ENCODE measurements around the gene AP1B1. TPM values are rescaled to one million over a fixed set of nuclear protein-coding genes. Genes with fewer than 3 reads are reported as not detected.
A peak's percentile ranks its signal among the peaks of the same experiment; 100 is the strongest.
"Not testable (repeated sequence)": the region's sequence is repeated elsewhere in the genome, so short reads cannot be mapped to it uniquely, and the experiment has no call there.

The AP1B1 gene
- total and polyA plus RNA-seq, 2 donors (not counting 1 experiment from before 2014, with no cell fraction given): 139 to 174 TPM

DNA sequence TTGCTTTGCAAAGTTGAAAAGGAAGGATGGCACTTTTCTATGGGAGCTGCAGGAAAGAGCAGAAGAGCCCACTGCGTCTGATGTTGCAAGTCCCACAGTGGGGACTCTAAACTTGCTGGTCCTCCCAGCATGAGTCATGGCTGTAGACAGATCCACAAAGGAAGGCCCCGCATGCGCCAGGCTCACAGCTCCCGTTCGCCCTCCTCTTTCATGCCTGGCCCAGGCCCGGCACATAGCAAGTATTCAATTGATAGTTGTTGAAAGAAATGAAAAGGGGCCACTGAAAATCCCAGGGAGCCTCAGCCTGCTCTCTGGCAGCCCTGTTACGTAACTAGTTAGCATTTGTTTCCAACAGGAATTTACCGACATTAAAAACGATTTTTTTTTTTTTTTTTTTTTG, 18.9 kb downstream of the AP1B1 start:
- DNase-seq: no peak
- Histone ChIP-seq H3K36me3 (replicated peaks in 1 of 2; ENCODE audit: control extremely low read depth in 1 of 2, control insufficient read depth in 1 of 2, extremely low read depth in 1 of 2, insufficient read depth in 2 of 2, low read length in 1 of 2) (peaks cover 1 to 42% of the 10 kb centered on the region in 2 experiments), H3K9ac (ENCODE audit: low read length) (no peak overlapping the region), H3K4me2 (replicated peaks; ENCODE audit: low read depth, low read length, poor library complexity, severe bottlenecking) (no peak overlapping the region), H3K27me3 (replicated peaks in 1 of 4; ENCODE audit: control extremely low read depth in 1 of 4, control insufficient read depth in 3 of 4, insufficient read depth in 4 of 4, low read length in 3 of 4) (no peaks in the 10 kb centered on the region), H3K27ac (ENCODE audit: low read length in 2 of 2) (no peak overlapping the region), H3K79me2 (ENCODE audit: control insufficient read depth, insufficient read depth, low read length) (peaks cover 91% of the 10 kb centered on the region), H3K9me3 (ENCODE audit: control extremely low read depth in 1 of 3, control insufficient read depth in 2 of 3, insufficient read depth in 1 of 3, low read length in 2 of 3) (no peaks in the 10 kb centered on the region), H3K4me3 (ENCODE audit: control extremely low read depth in 1 of 5, extremely low read depth in 1 of 5, insufficient read depth in 1 of 5, low read depth in 2 of 5, low read length in 4 of 5) (no peak overlapping the region), H4K20me1 (ENCODE audit: control insufficient read depth, insufficient read depth, low read length, poor library complexity, severe bottlenecking) (peaks cover 61% of the 10 kb centered on the region), H2AFZ (ENCODE audit: insufficient read depth, low read depth, low read length, poor library complexity, severe bottlenecking) (no peak overlapping the region), H3K4me1 (ENCODE audit: control insufficient read depth in 2 of 2, insufficient read depth in 2 of 2, low read length in 2 of 2) (peaks cover 39 to 48% of the 10 kb centered on the region in 2 donors)
- no peak overlapping the region for H3K4me3 Mint-ChIP-seq
- intact Hi-C loops (cut with micrococcal nuclease): no loop called here
- TF ChIP-seq EZH2 (IDR thresholded peaks at IDR 0.05; ENCODE audit: borderline replicate concordance, insufficient read depth, low read depth, low read length, poor library complexity, severe bottlenecking): no peak
- TF ChIP-seq, protein P1, sequence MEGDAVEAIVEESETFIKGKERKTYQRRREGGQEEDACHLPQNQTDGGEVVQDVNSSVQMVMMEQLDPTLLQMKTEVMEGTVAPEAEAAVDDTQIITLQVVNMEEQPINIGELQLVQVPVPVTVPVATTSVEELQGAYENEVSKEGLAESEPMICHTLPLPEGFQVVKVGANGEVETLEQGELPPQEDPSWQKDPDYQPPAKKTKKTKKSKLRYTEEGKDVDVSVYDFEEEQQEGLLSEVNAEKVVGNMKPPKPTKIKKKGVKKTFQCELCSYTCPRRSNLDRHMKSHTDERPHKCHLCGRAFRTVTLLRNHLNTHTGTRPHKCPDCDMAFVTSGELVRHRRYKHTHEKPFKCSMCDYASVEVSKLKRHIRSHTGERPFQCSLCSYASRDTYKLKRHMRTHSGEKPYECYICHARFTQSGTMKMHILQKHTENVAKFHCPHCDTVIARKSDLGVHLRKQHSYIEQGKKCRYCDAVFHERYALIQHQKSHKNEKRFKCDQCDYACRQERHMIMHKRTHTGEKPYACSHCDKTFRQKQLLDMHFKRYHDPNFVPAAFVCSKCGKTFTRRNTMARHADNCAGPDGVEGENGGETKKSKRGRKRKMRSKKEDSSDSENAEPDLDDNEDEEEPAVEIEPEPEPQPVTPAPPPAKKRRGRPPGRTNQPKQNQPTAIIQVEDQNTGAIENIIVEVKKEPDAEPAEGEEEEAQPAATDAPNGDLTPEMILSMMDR (IDR thresholded peaks at IDR 0.05): no peak
- no peak overlapping the region for H3K27ac Mint-ChIP-seq
- WGBS (ENCODE audit: insufficient coverage): 85% methylated on average over 5 of the region's 9 CpGs
- no peaks in the 10 kb centered on the region for H3K9me3 Mint-ChIP-seq (ENCODE audit: insufficient read depth)
- no peak for ATAC-seq (ENCODE audit: low read depth)
- ChIA-PET POLR2A (interaction anchor here (0.5 to 1.3 kb wide), 2 partner anchors 16 to 89 kb away, joined by 5 to 6 read pairs; no protein-coding TSS in a partner anchor), CTCF (no interaction called here)
- peaks cover 69% of the 10 kb centered on the region for H3K4me1 Mint-ChIP-seq
- no peaks in the 10 kb centered on the region for H3K27me3 Mint-ChIP-seq

DNA sequence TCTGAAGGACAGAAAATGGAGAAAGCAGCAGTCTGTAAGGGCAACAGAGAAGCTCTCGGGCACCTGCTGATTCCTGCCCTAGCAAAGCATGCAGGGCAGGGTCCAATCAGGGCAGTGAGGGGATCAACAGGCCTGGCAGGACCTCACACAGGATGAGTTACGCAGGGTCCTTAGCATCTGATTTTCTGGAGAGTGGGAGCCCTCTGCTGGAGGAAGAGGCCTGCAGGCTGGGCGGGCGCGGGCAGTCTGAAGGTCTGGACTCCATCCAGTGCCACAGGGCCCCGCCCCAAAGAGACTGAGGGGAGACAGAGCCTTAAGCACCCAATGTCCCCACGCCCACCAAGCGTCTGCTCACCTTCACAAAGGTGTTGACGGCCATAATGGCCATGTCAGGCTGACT, 28.9 kb downstream of the AP1B1 start:
- Mint-ChIP-seq H3K9me3 (ENCODE audit: insufficient read depth) (no peaks in the 10 kb centered on the region), H3K4me3 (no peak overlapping the region), H3K27me3 (no peaks in the 10 kb centered on the region), H3K4me1 (peaks cover 19% of the 10 kb centered on the region), H3K27ac (peak overlapping the region; percentile 54)
- Histone ChIP-seq H2AFZ (ENCODE audit: insufficient read depth, low read depth, low read length, poor library complexity, severe bottlenecking) (no peak overlapping the region), H3K9me3 (ENCODE audit: control extremely low read depth in 1 of 3, control insufficient read depth in 2 of 3, insufficient read depth in 1 of 3, low read length in 2 of 3) (no peaks in the 10 kb centered on the region), H3K4me3 (ENCODE audit: control extremely low read depth in 1 of 5, extremely low read depth in 1 of 5, insufficient read depth in 1 of 5, low read depth in 2 of 5, low read length in 4 of 5) (no peak overlapping the region), H3K27ac (ENCODE audit: low read length in 2 of 2) (no peak overlapping the region), H3K36me3 (replicated peaks in 1 of 2; ENCODE audit: control extremely low read depth in 1 of 2, control insufficient read depth in 1 of 2, extremely low read depth in 1 of 2, insufficient read depth in 2 of 2, low read length in 1 of 2) (peaks cover 0 to 58% of the 10 kb centered on the region in 2 experiments), H3K4me2 (replicated peaks; ENCODE audit: low read depth, low read length, poor library complexity, severe bottlenecking) (no peak overlapping the region), H3K9ac (ENCODE audit: low read length) (no peak overlapping the region), H3K79me2 (ENCODE audit: control insufficient read depth, insufficient read depth, low read length) (peaks cover 16% of the 10 kb centered on the region), H3K4me1 (ENCODE audit: control insufficient read depth in 2 of 2, insufficient read depth in 2 of 2, low read length in 2 of 2) (peaks cover 10 to 15% of the 10 kb centered on the region in 2 donors), H3K27me3 (replicated peaks in 1 of 4; ENCODE audit: control extremely low read depth in 1 of 4, control insufficient read depth in 3 of 4, insufficient read depth in 4 of 4, low read length in 3 of 4) (no peaks in the 10 kb centered on the region), H4K20me1 (ENCODE audit: control insufficient read depth, insufficient read depth, low read length, poor library complexity, severe bottlenecking) (peaks cover 25% of the 10 kb centered on the region)
- ChIA-PET CTCF (interaction anchor here (0.7 kb wide), 1 partner anchor 966 kb away, joined by 3 read pairs; no protein-coding TSS in a partner anchor), POLR2A (no interaction called here)
- 95% methylated on average over 9 of the region's 9 CpGs for WGBS (ENCODE audit: insufficient coverage)
- ATAC-seq (ENCODE audit: low read depth): no peak
- DNase-seq: no peak
- intact Hi-C loops (cut with micrococcal nuclease): no loop called here
- TF ChIP-seq, protein P1 (IDR thresholded peaks at IDR 0.05): no peak
- TF ChIP-seq EZH2 (IDR thresholded peaks at IDR 0.05; ENCODE audit: borderline replicate concordance, insufficient read depth, low read depth, low read length, poor library complexity, severe bottlenecking): no peak

DNA sequence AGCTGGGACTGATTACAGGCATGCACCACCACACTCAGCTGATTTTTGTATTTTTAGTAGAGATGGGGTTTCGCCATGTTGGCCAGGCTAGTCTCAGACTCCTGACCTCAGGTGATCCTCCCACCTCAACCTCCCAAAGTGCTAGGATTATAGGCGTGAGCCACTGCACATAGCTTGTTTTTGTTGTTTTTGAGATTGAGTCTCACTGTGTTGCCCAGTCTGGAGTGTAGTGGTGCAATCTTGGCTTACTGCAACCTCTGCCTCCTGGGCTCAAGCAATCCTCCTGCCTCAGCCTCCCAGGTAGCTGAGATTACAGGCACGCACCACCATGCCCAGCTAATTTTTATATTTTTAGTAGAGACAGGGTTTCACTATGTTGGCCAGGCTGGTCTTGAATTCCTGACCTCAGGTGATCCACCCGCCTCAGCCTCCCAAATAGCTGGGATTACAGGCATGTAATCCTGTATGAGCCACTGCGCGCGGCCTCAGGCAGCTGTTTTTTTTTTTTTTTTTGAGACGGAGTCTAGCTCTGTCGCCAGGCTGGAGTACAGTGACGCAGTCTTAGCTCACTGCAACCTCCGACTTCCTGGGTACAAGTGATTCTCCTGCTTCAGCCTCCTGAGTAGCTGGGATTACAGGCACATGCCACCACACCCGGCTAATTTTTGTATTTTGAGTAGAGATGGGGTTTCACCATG, 31.0 kb downstream of the AP1B1 start:
- H3K4me1 ChIP-seq (ENCODE audit: control insufficient read depth in 2 of 2, insufficient read depth in 2 of 2, low read length in 2 of 2); ATAC-seq (ENCODE audit: low read depth); H3K27me3 Mint-ChIP-seq; H3K4me3 Mint-ChIP-seq; H3K9ac ChIP-seq (ENCODE audit: low read length); H3K27ac ChIP-seq (ENCODE audit: low read length in 2 of 2); H3K4me3 ChIP-seq (ENCODE audit: control extremely low read depth in 1 of 5, extremely low read depth in 1 of 5, insufficient read depth in 1 of 5, low read depth in 2 of 5, low read length in 4 of 5); H3K9me3 Mint-ChIP-seq (ENCODE audit: insufficient read depth); H3K27ac Mint-ChIP-seq; intact Hi-C loops (cut with micrococcal nuclease); H2AFZ ChIP-seq (ENCODE audit: insufficient read depth, low read depth, low read length, poor library complexity, severe bottlenecking); H3K4me1 Mint-ChIP-seq; H3K4me2 ChIP-seq (replicated peaks; ENCODE audit: low read depth, low read length, poor library complexity, severe bottlenecking); H3K27me3 ChIP-seq (replicated peaks in 1 of 4; ENCODE audit: control extremely low read depth in 1 of 4, control insufficient read depth in 3 of 4, insufficient read depth in 4 of 4, low read length in 3 of 4); H3K9me3 ChIP-seq (ENCODE audit: control extremely low read depth in 1 of 3, control insufficient read depth in 2 of 3, insufficient read depth in 1 of 3, low read length in 2 of 3); DNase-seq: not testable (repeated sequence)
- CTCF ChIA-PET: interaction anchor here (0.6 to 1.2 kb wide), 4 partner anchors 10 to 529 kb away, joined by 3 to 6 read pairs (median 4); no protein-coding TSS in a partner anchor
- Histone ChIP-seq H3K79me2 (ENCODE audit: control insufficient read depth, insufficient read depth, low read length) (peaks cover 32% of the 10 kb centered on the region), H3K36me3 (replicated peaks in 1 of 2; ENCODE audit: control extremely low read depth in 1 of 2, control insufficient read depth in 1 of 2, extremely low read depth in 1 of 2, insufficient read depth in 2 of 2, low read length in 1 of 2) (peaks cover 0 to 76% of the 10 kb centered on the region in 2 experiments), H4K20me1 (ENCODE audit: control insufficient read depth, insufficient read depth, low read length, poor library complexity, severe bottlenecking) (peaks cover 40% of the 10 kb centered on the region)
- POLR2A ChIA-PET: interaction anchor here (0.6 to 0.7 kb wide), 2 partner anchors 28 to 71 kb away, joined by 3 to 4 read pairs; no protein-coding TSS in a partner anchor
- 94% methylated on average over 4 of the region's 12 CpGs for WGBS (ENCODE audit: insufficient coverage)

All from B cell (primary cell).